Left lung (tissue), 10 donors: ENCODE measurements around the gene SYNE2. TPM values are rescaled to one million over a fixed set of nuclear protein-coding genes. Genes with fewer than 3 reads are reported as not detected.
A peak's percentile ranks its signal among the peaks of the same experiment; 100 is the strongest.

Source experiments
- ATAC-seq: fragments of 200-7000 bp; cut with Tn5 transposase; one replicate; pipeline ENCODE4 v1.9.1; 2020; ENCODE audit warnings: moderate library complexity
- DNase-seq, 4 donors: peaks; one replicate each; pipeline ENCODE4 v3.0.0-alpha.2; 2013 to 2020
- H3K27ac ChIP-seq, 2 donors: fragments of 200-600 bp; sonication (generic) in 1 of 2; one replicate each; pipeline versions ENCODE4 v1.5.0 to v1.8.0; 2020 to 2021
- H3K27me3 ChIP-seq, 2 donors: fragments of 200-600 bp; sonication (generic) in 1 of 2; one replicate each; pipeline versions ENCODE4 v1.5.0 to v1.8.0; 2020 to 2021
- H3K36me3 ChIP-seq, 2 donors: fragments of 200-600 bp; sonication (generic) in 1 of 2; one replicate each; pipeline versions ENCODE4 v1.5.0 to v1.8.0; 2020 to 2021
- H3K4me1 ChIP-seq, 2 donors: fragments of 200-600 bp; one replicate each; pipeline ENCODE4 v1.8.0; 2021
- H3K4me3 ChIP-seq, 2 donors: fragments of 200-600 bp; sonication (generic) in 1 of 2; one replicate each; pipeline versions ENCODE4 v1.5.0 to v1.8.0; 2020 to 2021; ENCODE audit warnings: mild to moderate bottlenecking in 1 of 2
- H3K9me3 ChIP-seq, 2 donors: fragments of 200-600 bp; sonication (generic) in 1 of 2; one replicate each; pipeline versions ENCODE4 v1.5.0 to v1.8.0; 2020 to 2021
- intact Hi-C, 2 donors: fragments of 100-400 bp; cut with DNase I; formaldehyde crosslinking; loops; one replicate each; pipeline versions ENCODE4 v1.11.2 to v1.14.2; 2022
- polyA plus RNA-seq, 6 donors: library from polyadenylated mRNA; unstranded; fragments of 120-200 nt; gene quantifications; one replicate each; pipeline ENCODE4 v1.2.1, GENCODE V29; 2013; ENCODE audit not compliant: insufficient read length in 6 of 6
- total RNA-seq, 2 donors: library from RNA; stranded (reverse); fragmentation: NEBNext Ultra II Directional; extraction: Animal tissue kit (Norgen Biotek cat#: 25700); gene quantifications; one replicate each; pipeline ENCODE4 v1.2.1, GENCODE V29; 2021
- TF ChIP-seq, protein P1 (sequence below), 2 donors: fragments of 200-600 bp; sonication (generic) in 1 of 2; IDR thresholded peaks; one replicate each; pipeline versions ENCODE4 v1.5.0 to v1.8.0; 2021; ENCODE audit warnings: antibody characterized with exemption in 2 of 2
- donor health status: DM: no; HTN: yes; CAD: no.
- donor health status: DM: no; HTN: no; CAD: no.

The SYNE2 gene
- total and polyA plus RNA-seq, 8 donors = 59.6 to 109 (median 88.5) TPM

GRCh38 chr14:63887899-63888298, 35.1 kb downstream of the SYNE2 start:
- Histone ChIP-seq H3K36me3 (no peaks in the 10 kb centered on the region), H3K4me3 (no peak overlapping the region), H3K27me3 (peaks cover 0 to 41% of the 10 kb centered on the region in 2 donors), H3K27ac (no peak overlapping the region), H3K4me1 (peaks cover 12 to 15% of the 10 kb centered on the region in 2 donors), H3K9me3 (no peaks in the 10 kb centered on the region)
- ATAC-seq (no peak), DNase-seq (no peak)
- TF ChIP-seq, protein P1, sequence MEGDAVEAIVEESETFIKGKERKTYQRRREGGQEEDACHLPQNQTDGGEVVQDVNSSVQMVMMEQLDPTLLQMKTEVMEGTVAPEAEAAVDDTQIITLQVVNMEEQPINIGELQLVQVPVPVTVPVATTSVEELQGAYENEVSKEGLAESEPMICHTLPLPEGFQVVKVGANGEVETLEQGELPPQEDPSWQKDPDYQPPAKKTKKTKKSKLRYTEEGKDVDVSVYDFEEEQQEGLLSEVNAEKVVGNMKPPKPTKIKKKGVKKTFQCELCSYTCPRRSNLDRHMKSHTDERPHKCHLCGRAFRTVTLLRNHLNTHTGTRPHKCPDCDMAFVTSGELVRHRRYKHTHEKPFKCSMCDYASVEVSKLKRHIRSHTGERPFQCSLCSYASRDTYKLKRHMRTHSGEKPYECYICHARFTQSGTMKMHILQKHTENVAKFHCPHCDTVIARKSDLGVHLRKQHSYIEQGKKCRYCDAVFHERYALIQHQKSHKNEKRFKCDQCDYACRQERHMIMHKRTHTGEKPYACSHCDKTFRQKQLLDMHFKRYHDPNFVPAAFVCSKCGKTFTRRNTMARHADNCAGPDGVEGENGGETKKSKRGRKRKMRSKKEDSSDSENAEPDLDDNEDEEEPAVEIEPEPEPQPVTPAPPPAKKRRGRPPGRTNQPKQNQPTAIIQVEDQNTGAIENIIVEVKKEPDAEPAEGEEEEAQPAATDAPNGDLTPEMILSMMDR (IDR thresholded peaks at IDR 0.05) = no peak
- intact Hi-C loops = no loop called here

DNA sequence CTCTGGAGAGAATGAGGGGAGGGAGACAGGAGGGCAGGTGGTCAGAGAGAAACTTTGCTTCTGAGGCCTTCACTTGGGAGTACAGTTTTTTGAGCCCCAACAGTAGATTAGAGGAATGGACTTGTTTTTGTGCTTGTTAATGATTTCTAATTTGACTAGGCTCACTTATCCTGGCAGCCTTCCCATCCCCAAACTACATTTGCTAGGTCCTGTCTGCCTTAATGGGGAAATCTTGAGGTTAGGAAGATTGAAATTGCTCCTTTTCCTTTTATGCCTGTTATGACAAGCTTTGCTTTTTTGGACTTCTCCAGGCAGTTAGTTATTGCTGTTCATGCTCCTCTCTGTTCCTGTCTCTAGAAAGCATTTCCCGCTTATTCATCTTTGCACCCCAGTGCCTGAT, 37.7 kb downstream of the SYNE2 start:
- Histone ChIP-seq H3K27ac (no peak overlapping the region), H3K36me3 (no peaks in the 10 kb centered on the region), H3K9me3 (no peaks in the 10 kb centered on the region), H3K4me3 (no peak overlapping the region), H3K27me3 (peaks cover 0 to 68% of the 10 kb centered on the region in 2 donors), H3K4me1 (peaks cover 20 to 28% of the 10 kb centered on the region in 2 donors)
- DNase-seq (no peak), ATAC-seq (no peak)
- TF ChIP-seq, protein P1 (IDR thresholded peaks at IDR 0.05) = no peak
- intact Hi-C loops = no loop called here

- Histone ChIP-seq H3K36me3 (no peaks in the 10 kb centered on the region), H3K4me3 (no peak overlapping the region), H3K27me3 (peaks cover 0 to 71% of the 10 kb centered on the region in 2 donors), H3K27ac (no peak overlapping the region), H3K4me1 (peaks cover 24 to 35% of the 10 kb centered on the region in 2 donors), H3K9me3 (no peaks in the 10 kb centered on the region)
- TF ChIP-seq, protein P1 (IDR thresholded peaks at IDR 0.05) = no peak
- ATAC-seq (no peak), DNase-seq (peak in 1 of 4 donors; percentile 75)
- intact Hi-C loops = no loop called here
Observed at GRCh38 chr14:63891148-63891975, 38.6 kb downstream of the SYNE2 start.

GRCh38 chr14:63892265-63892664, 39.5 kb downstream of the SYNE2 start:
- intact Hi-C loops = no loop called here
- TF ChIP-seq, protein P1 (IDR thresholded peaks at IDR 0.05) = no peak
- Histone ChIP-seq H3K9me3 (no peaks in the 10 kb centered on the region), H3K4me3 (no peak overlapping the region), H3K27me3 (peaks cover 0 to 77% of the 10 kb centered on the region in 2 donors), H3K27ac (no peak overlapping the region), H3K36me3 (no peaks in the 10 kb centered on the region), H3K4me1 (peaks cover 30 to 45% of the 10 kb centered on the region in 2 donors)
- ATAC-seq (no peak), DNase-seq (no peak)

DNA sequence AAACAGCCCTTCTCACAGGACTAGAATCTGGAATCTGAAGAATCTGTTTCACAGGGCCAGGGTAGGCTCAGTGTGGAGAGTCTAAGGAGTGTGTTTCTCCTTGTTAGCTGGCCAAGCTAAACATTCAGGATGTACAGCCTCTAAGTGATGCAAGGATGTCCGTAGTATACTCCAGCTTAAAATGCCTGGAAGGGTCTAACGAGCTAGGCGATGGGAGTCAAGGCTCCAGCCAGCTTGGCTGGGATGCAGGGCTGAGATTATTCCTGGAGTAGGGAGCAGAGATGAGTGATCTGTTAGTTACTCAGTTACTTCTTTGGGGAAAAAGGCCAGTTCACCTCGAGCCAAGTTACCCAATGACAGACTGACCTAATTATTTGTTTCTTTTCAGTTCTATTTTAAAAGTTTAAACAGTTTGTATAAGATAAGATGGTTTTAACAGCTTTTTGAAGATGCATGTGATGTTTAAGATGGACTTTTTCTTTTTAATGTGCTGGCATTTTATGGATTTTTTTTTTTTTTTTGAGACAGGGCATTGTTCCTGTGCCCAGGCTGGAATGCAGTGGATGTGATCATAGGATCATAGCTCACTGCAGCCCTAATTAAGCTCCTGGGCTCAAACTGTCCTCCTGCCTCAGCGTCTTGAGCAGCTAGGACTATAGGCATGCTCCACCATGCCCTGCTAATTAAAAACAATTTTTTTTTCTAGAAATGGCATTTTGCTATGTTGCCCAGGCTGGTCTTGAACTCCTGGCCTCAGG, 41.1 kb downstream of the SYNE2 start:
- Histone ChIP-seq H3K9me3 (no peaks in the 10 kb centered on the region), H3K36me3 (no peaks in the 10 kb centered on the region), H3K4me1 (peaks cover 30 to 55% of the 10 kb centered on the region in 2 donors), H3K4me3 (no peak overlapping the region), H3K27me3 (peaks cover 0 to 88% of the 10 kb centered on the region in 2 donors), H3K27ac (peak overlapping the region in 1 of 2 donors; percentile 24)
- ATAC-seq (peak; percentile 80), DNase-seq (peak in 2 of 4 donors; percentile 74 to 85)
- intact Hi-C loops = no loop called here
- TF ChIP-seq, protein P1 (IDR thresholded peaks at IDR 0.05) = no peak
